ENCODE measurements around the gene SFMBT2. TPM values are rescaled to one million over a fixed set of nuclear protein-coding genes. Genes with fewer than 3 reads are reported as not detected.

SFMBT2 gene
- total RNA-seq, 2 donors from 2014 or later, result 20.4 to 24.8 TPM

GRCh38 chr10:7377614-7378248, 33.1 kb downstream of the SFMBT2 start:
- Mint-ChIP-seq H3K9me3 (no peaks in the 10 kb centered on the region), H3K27ac (no peak overlapping the region), H3K4me1 (peaks cover 6% of the 10 kb centered on the region), H3K27me3 (no peaks in the 10 kb centered on the region), H3K4me3 (no peak overlapping the region), H3K36me3 (ENCODE audit: low read depth) (peaks cover 88% of the 10 kb centered on the region)
- ATAC-seq (replicated peaks), result no peak

GRCh38 chr10:7374795-7375194, 36.0 kb downstream of the SFMBT2 start:
- Mint-ChIP-seq H3K36me3 (ENCODE audit: low read depth) (peaks cover 95% of the 10 kb centered on the region), H3K27ac (no peak overlapping the region)
- ATAC-seq (replicated peaks), result no peak

GRCh38 chr10:7373039-7373438, 37.8 kb downstream of the SFMBT2 start:
- no peak for ATAC-seq (replicated peaks)
- no peaks in the 10 kb centered on the region for H3K27me3 Mint-ChIP-seq
- no peaks in the 10 kb centered on the region for H3K9me3 Mint-ChIP-seq
- H3K27ac Mint-ChIP-seq, result no peak overlapping the region
- no peaks in the 10 kb centered on the region for H3K4me1 Mint-ChIP-seq
- H3K36me3 Mint-ChIP-seq (ENCODE audit: low read depth), result peaks cover 96% of the 10 kb centered on the region
- H3K4me3 Mint-ChIP-seq, result no peak overlapping the region

More at GRCh38 chr10:7374795-7375194, 36.0 kb downstream of the SFMBT2 start:
- H3K9me3 Mint-ChIP-seq, result no peaks in the 10 kb centered on the region
- H3K4me1 Mint-ChIP-seq, result peaks cover 4% of the 10 kb centered on the region
- no peak overlapping the region for H3K4me3 Mint-ChIP-seq
- no peaks in the 10 kb centered on the region for H3K27me3 Mint-ChIP-seq

GRCh38 chr10:7372504-7372903, 38.3 kb downstream of the SFMBT2 start:
- Mint-ChIP-seq H3K27me3 (no peaks in the 10 kb centered on the region), H3K27ac (no peak overlapping the region), H3K36me3 (ENCODE audit: low read depth) (peaks cover 96% of the 10 kb centered on the region)

DNA sequence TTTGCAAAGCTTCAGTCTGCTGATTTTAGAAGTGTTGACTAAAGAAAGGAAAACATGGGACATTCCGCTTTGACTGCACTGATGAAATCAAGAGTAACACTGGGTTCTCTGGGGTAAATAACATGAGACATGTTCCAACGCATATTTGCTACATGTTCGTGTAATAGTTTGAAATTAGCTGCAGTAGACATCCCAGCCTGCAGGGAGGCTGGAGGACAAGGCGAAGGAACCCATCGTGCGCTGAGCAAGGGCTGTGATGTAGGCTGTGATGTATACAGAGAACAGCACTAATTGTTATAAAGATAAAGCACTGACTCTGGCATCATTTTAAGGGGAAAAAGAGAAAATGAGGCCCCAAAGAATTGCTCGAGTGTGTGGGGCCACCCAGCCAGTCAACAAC, 40.3 kb downstream of the SFMBT2 start:
- Mint-ChIP-seq H3K4me1 (no peaks in the 10 kb centered on the region), H3K27ac (no peak overlapping the region), H3K9me3 (no peaks in the 10 kb centered on the region), H3K27me3 (no peaks in the 10 kb centered on the region), H3K36me3 (ENCODE audit: low read depth) (peaks cover 99% of the 10 kb centered on the region), H3K4me3 (no peak overlapping the region)
- no peak for ATAC-seq (replicated peaks)

More at GRCh38 chr10:7372504-7372903, 38.3 kb downstream of the SFMBT2 start:
- Mint-ChIP-seq H3K4me3 (no peak overlapping the region), H3K9me3 (no peaks in the 10 kb centered on the region), H3K4me1 (no peaks in the 10 kb centered on the region)
- ATAC-seq (replicated peaks), result no peak

DNA sequence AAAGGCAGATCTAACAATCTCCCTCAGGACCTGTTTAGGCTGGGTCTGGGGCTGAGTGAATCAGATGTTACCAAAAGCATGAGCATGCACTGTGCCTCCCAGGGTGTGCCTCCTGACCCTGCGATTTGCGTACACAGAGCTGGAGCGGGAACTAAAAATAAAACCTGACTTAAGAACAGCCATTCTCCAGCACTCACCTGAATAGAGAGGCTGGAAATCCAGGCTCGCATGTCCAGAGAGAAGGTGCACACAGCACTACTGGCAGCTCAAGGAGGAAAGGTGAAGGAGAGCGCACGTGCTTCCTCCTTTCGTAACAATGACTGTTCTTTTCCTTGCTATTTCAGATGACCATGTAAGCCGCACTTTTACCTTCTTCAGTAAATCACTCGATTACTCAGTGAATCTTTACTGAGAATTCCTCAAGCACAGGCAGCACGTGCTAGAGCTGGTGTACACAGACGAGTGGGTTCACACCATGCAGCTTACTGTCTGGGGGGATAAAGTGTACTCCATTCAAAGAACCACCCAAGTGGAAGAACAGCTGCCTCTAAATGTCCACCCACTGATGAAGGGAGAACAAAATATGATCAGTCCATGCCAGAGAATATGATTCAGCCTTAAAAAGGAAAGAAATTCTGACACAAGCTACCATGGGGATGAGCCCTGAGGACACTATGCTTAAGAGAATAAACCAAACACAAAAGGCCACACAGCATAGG, 45.6 kb downstream of the SFMBT2 start:
- no peaks in the 10 kb centered on the region for H3K27me3 Mint-ChIP-seq
- no peaks in the 10 kb centered on the region for H3K4me1 Mint-ChIP-seq
- no peak for ATAC-seq (replicated peaks)
- no peak overlapping the region for H3K4me3 Mint-ChIP-seq
- H3K9me3 Mint-ChIP-seq, result no peaks in the 10 kb centered on the region
- H3K36me3 Mint-ChIP-seq (ENCODE audit: low read depth), result peaks cover 99% of the 10 kb centered on the region
- H3K27ac Mint-ChIP-seq, result no peak overlapping the region

GRCh38 chr10:7364474-7364873, 46.4 kb downstream of the SFMBT2 start:
- H3K4me3 Mint-ChIP-seq, result no peak overlapping the region
- no peaks in the 10 kb centered on the region for H3K9me3 Mint-ChIP-seq
- ATAC-seq (replicated peaks), result no peak
- H3K36me3 Mint-ChIP-seq (ENCODE audit: low read depth), result peaks cover 99% of the 10 kb centered on the region
- no peaks in the 10 kb centered on the region for H3K4me1 Mint-ChIP-seq
- no peaks in the 10 kb centered on the region for H3K27me3 Mint-ChIP-seq
- H3K27ac Mint-ChIP-seq, result no peak overlapping the region

DNA sequence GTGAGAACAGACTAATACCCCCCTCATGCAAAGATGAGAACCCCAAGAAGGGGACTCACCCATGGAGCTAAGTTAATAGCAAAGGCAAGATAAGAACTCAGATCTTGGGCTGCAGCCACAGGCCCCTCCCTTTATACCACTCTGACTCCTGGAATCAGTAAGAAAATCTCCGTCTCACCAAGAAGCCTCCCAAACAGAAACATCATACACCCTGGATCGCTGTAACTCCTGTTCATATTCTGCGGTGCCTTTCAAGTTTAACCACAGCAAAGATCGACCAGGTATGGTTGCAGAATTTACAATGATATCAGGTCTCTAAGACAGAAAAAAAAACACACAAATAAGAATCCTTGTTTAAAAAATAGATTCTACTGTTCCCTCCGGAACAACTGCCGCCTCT, 47.1 kb downstream of the SFMBT2 start:
- Mint-ChIP-seq H3K36me3 (ENCODE audit: low read depth) (peaks cover 99% of the 10 kb centered on the region), H3K4me3 (no peak overlapping the region), H3K27me3 (no peaks in the 10 kb centered on the region), H3K4me1 (peaks cover 3% of the 10 kb centered on the region), H3K9me3 (peaks cover 3% of the 10 kb centered on the region), H3K27ac (no peak overlapping the region)
- ATAC-seq (replicated peaks), result no peak

- Mint-ChIP-seq H3K4me3 (no peak overlapping the region), H3K36me3 (ENCODE audit: low read depth) (peaks cover 94% of the 10 kb centered on the region), H3K4me1 (peaks cover 6% of the 10 kb centered on the region), H3K27ac (no peak overlapping the region), H3K9me3 (peaks cover 5% of the 10 kb centered on the region), H3K27me3 (no peaks in the 10 kb centered on the region)
- no peak for ATAC-seq (replicated peaks)
These were observed 48.4 kb downstream of the SFMBT2 start for GRCh38 chr10:7362471-7362870.

DNA sequence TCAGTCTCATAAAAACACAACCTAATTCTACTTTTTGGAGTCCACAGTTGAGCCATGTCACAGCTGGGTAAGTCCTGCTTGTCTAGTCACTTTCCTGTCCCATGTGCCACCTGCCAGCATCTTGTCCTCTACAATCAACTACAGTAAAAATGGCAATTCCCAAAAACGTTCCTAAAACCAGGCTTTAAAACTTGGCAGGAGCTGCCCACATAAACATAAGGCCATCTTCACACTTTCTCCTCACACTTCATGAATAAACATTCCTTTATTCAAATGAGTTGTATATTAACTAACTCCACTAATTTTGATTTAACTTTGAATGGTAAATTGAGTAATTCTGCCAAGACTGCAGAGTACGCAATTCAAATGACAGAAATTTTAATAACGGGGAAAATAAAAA, 49.5 kb downstream of the SFMBT2 start:
- Mint-ChIP-seq H3K36me3 (ENCODE audit: low read depth) (peaks cover 86% of the 10 kb centered on the region), H3K4me3 (no peak overlapping the region), H3K4me1 (peaks cover 11% of the 10 kb centered on the region), H3K27ac (no peak overlapping the region), H3K27me3 (no peaks in the 10 kb centered on the region), H3K9me3 (peaks cover 5% of the 10 kb centered on the region)
- no peak for ATAC-seq (replicated peaks)

GRCh38 chr10:7359954-7360353, 50.9 kb downstream of the SFMBT2 start:
- Mint-ChIP-seq H3K4me1 (peaks cover 11% of the 10 kb centered on the region), H3K27me3 (no peaks in the 10 kb centered on the region), H3K27ac (no peak overlapping the region), H3K9me3 (peaks cover 5% of the 10 kb centered on the region), H3K36me3 (ENCODE audit: low read depth) (peaks cover 72% of the 10 kb centered on the region), H3K4me3 (no peak overlapping the region)
- no peak for ATAC-seq (replicated peaks)

- H3K9me3 Mint-ChIP-seq, result peaks cover 5% of the 10 kb centered on the region
- H3K4me3 Mint-ChIP-seq, result no peak overlapping the region
- no peaks in the 10 kb centered on the region for H3K27me3 Mint-ChIP-seq
These were observed 51.5 kb downstream of the SFMBT2 start for GRCh38 chr10:7359356-7359755.

GRCh38 chr10:7357193-7357592, 53.6 kb downstream of the SFMBT2 start:
- H3K4me1 Mint-ChIP-seq, result peaks cover 11% of the 10 kb centered on the region
- H3K27ac Mint-ChIP-seq, result no peak overlapping the region
- no peak overlapping the region for H3K4me3 Mint-ChIP-seq
- no peaks in the 10 kb centered on the region for H3K27me3 Mint-ChIP-seq
- ATAC-seq (replicated peaks), result no peak
- H3K36me3 Mint-ChIP-seq (ENCODE audit: low read depth), result peaks cover 49% of the 10 kb centered on the region
- H3K9me3 Mint-ChIP-seq, result peaks cover 5% of the 10 kb centered on the region

More at GRCh38 chr10:7359356-7359755, 51.5 kb downstream of the SFMBT2 start:
- no peak for ATAC-seq (replicated peaks)
- no peak overlapping the region for H3K27ac Mint-ChIP-seq
- peaks cover 11% of the 10 kb centered on the region for H3K4me1 Mint-ChIP-seq
- peaks cover 66% of the 10 kb centered on the region for H3K36me3 Mint-ChIP-seq (ENCODE audit: low read depth)

DNA sequence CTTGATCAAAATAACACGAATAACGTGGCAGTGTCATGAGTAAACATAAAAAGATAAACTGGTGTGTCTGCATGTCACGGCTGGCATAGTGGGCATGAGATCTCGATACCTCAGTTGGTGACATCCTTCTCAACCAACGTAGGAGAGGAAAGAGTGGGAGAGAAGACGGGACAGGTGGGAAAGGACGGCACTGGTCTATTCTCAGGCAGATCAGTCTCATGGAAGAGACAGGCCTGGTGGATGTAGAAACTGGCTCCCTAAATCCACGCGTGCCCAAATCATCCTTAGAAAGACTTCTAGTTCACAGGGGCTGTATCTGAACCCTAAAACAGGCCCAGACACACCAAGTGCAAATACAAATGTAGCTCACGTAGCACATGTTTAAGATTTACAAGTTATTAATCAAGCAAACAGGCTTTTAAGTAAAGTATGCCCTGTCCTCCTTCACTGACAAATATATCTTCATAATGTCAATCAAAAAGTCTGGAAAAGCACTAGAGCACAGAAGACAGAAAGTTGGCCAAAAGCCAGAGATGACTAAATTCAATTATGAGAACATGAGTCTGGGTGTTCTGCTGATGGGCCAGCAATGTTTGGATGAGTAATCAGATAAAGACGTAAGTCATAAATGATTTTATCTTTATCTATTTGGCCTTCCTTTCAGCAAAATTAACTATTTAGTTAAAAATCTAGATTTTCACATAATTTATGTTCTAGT, 56.3 kb downstream of the SFMBT2 start:
- Mint-ChIP-seq H3K27ac (no peak overlapping the region), H3K9me3 (peaks cover 5% of the 10 kb centered on the region), H3K4me3 (no peak overlapping the region), H3K27me3 (no peaks in the 10 kb centered on the region), H3K4me1 (peaks cover 17% of the 10 kb centered on the region), H3K36me3 (ENCODE audit: low read depth) (peaks cover 48% of the 10 kb centered on the region)
- ATAC-seq (replicated peaks), result peak; percentile 67

GRCh38 chr10:7351894-7352293, 58.9 kb downstream of the SFMBT2 start:
- H3K27ac Mint-ChIP-seq, result no peak overlapping the region
- no peak overlapping the region for H3K4me3 Mint-ChIP-seq
- no peaks in the 10 kb centered on the region for H3K9me3 Mint-ChIP-seq
- no peaks in the 10 kb centered on the region for H3K27me3 Mint-ChIP-seq
- peaks cover 10% of the 10 kb centered on the region for H3K4me1 Mint-ChIP-seq
- H3K36me3 Mint-ChIP-seq (ENCODE audit: low read depth), result peaks cover 34% of the 10 kb centered on the region
- no peak for ATAC-seq (replicated peaks)

All from activated T-helper 17 cell treated with anti-CD3 and anti-CD28 coated beads, Interleukin-2, amount 50 U/mL, for 72 hours (primary cell).